ENCODE data around the gene TTLL6. TPM values are rescaled to one million over a fixed set of nuclear protein-coding genes. Genes with fewer than 3 reads are reported as not detected.

The TTLL6 gene
- total RNA-seq, 1 experiment from 2014 or later: 3.4 TPM

- TF ChIP-seq STAT6 (CRISPR knock-in tag; conservative IDR thresholded peaks at IDR 0.05; ENCODE audit: low read depth): no peak
- TF ChIP-seq CREB1 (CRISPR knock-in tag; IDR thresholded peaks at IDR 0.05): no peak
- no peak for TF ChIP-seq ZNF232 (CRISPR knock-in tag; IDR thresholded peaks at IDR 0.05)
- TF ChIP-seq USF2 (CRISPR knock-in tag; IDR thresholded peaks at IDR 0.05): no peak
- no peak for TF ChIP-seq MYBL2 (CRISPR knock-in tag; IDR thresholded peaks at IDR 0.05)
- no peak for TF ChIP-seq ZNF138 (CRISPR knock-in tag; conservative IDR thresholded peaks at IDR 0.05)
- TF ChIP-seq ZNF219 (CRISPR knock-in tag; IDR thresholded peaks at IDR 0.05; ENCODE audit: borderline replicate concordance): no peak
- TF ChIP-seq TP53 (CRISPR knock-in tag; IDR thresholded peaks at IDR 0.05): no peak
- no peak for TF ChIP-seq NR3C1 (CRISPR knock-in tag; conservative IDR thresholded peaks at IDR 0.05; ENCODE audit: low read depth)
- no peak for TF ChIP-seq ZNF512 (CRISPR knock-in tag; IDR thresholded peaks at IDR 0.05; ENCODE audit: borderline replicate concordance)
- peak; percentile 68; the same call in 1 of the 2 replicates for TF ChIP-seq E2F5 (CRISPR knock-in tag; IDR thresholded peaks at IDR 0.05)
- TF ChIP-seq GRHL2 (CRISPR knock-in tag; IDR thresholded peaks at IDR 0.05; ENCODE audit: insufficient replicate concordance, severe bottlenecking): no peak
- TF ChIP-seq FOXJ3 (CRISPR knock-in tag; IDR thresholded peaks at IDR 0.05; ENCODE audit: borderline replicate concordance): no peak
- no peak for TF ChIP-seq SMAD3 (CRISPR knock-in tag; IDR thresholded peaks at IDR 0.05; ENCODE audit: borderline replicate concordance)
- TF ChIP-seq ZNF671 (CRISPR knock-in tag; IDR thresholded peaks at IDR 0.05): no peak
- TF ChIP-seq FOXP1 (CRISPR knock-in tag; IDR thresholded peaks at IDR 0.05; ENCODE audit: borderline replicate concordance): 0 out of 2 replicates have a peak, but pooled peaks have one; percentile 39
These were observed at the start of gene TTLL6 (continued) for GRCh38 chr17:48816774-48817590.

GRCh38 chr17:48860456-48860855 lies 43.4 kb upstream of the TTLL6 start:
- Mint-ChIP-seq H3K4me3 (no peak overlapping the region), H3K27me3 (ENCODE audit: low read depth) (no peaks in the 10 kb centered on the region), H3K27ac (no peak overlapping the region), H3K4me1 (0 out of 2 replicates have a peak, but pooled peaks cover 5% of the 10 kb centered on the region), H3K9me3 (no peaks in the 10 kb centered on the region), H3K36me3 (no peaks in the 10 kb centered on the region)
- DNase-seq (ENCODE audit: low spot score): no peak
- no peak for ATAC-seq
- POLR2A ChIA-PET: no interaction called here
- CTCF ChIA-PET: interaction anchor here (0.6 to 3.4 kb wide), 13 partner anchors 12 to 189 kb away, joined by 3 to 15 read pairs (median 5); partner anchors contain the start of gene TTLL6
- TF ChIP-seq OVOL2 (CRISPR knock-in tag; IDR thresholded peaks at IDR 0.05; ENCODE audit: borderline replicate concordance) (no peak), MXD4 (CRISPR knock-in tag; IDR thresholded peaks at IDR 0.05; ENCODE audit: borderline replicate concordance) (no peak), ZNF138 (CRISPR knock-in tag; conservative IDR thresholded peaks at IDR 0.05) (no peak), E2F1 (CRISPR knock-in tag; IDR thresholded peaks at IDR 0.05) (no peak), TEAD4 (CRISPR knock-in tag; IDR thresholded peaks at IDR 0.05) (no peak), MLX (CRISPR knock-in tag; IDR thresholded peaks at IDR 0.05) (no peak), NR3C1 (CRISPR knock-in tag; conservative IDR thresholded peaks at IDR 0.05; ENCODE audit: low read depth) (no peak), NFATC4 (CRISPR knock-in tag; IDR thresholded peaks at IDR 0.05) (no peak), CBFB (CRISPR knock-in tag; IDR thresholded peaks at IDR 0.05; ENCODE audit: low read depth) (no peak), ZNF423 (CRISPR knock-in tag; IDR thresholded peaks at IDR 0.05) (no peak), ETV6 (CRISPR knock-in tag; IDR thresholded peaks at IDR 0.05) (no peak)

Measured in WTC11 (cell line).